BJ (cell line): ENCODE measurements around the gene CNPY4. TPM values are rescaled to one million over a fixed set of nuclear protein-coding genes. Genes with fewer than 3 reads are reported as not detected.

Experiments
- CTCF ChIA-PET: fragments of 350-600 bp; formaldehyde crosslinking; extraction: SDS; loops from one replicate; lab custom pipeline; 2021; ENCODE audit warnings: antibody characterized with exemption, inconsistent platforms; lab: Yijun Ruan, JAX
- POLR2A ChIA-PET: fragments of 300-600 bp; sonication (Branson Sonifier 250); formaldehyde crosslinking; extraction: SDS; loops from one replicate; lab custom pipeline; 2021; ENCODE audit warnings: antibody characterized with exemption; lab: Charles Lee
- DNase-seq: peaks from one replicate; pipeline ENCODE4 v3.0.0-alpha.2; 2011; ENCODE audit warnings: low read depth
- H3K27me3 ChIP-seq: 2 replicates; pipeline ENCODE4 v1.6.0; 2011; ENCODE audit warnings: low read length; ENCODE audit not compliant: control insufficient read depth, insufficient read depth
- H3K36me3 ChIP-seq: 2 replicates; pipeline ENCODE4 v1.5.1; 2011; ENCODE audit warnings: low read length; ENCODE audit not compliant: control insufficient read depth, insufficient read depth
- H3K4me3 ChIP-seq: 2 replicates; pipeline ENCODE4 v1.5.1; 2011; ENCODE audit warnings: low read depth, mild to moderate bottlenecking, control low read depth, low read length
- polyA plus RNA-seq: library from polyadenylated mRNA; depleted of rRNA; stranded (reverse); fragments of >200 nt; gene quantifications from 2 replicates; pipeline ENCODE4 v1.2.3, GENCODE V29; 2011
- TF ChIP-seq, protein P1 (sequence below): IDR thresholded peaks from 2 replicates; pipeline ENCODE4 v1.5.1; 2011; ENCODE audit warnings: low read depth, mild to moderate bottlenecking, control low read depth, inconsistent platforms, low read length, moderate library complexity; ENCODE audit not compliant: insufficient read depth

Gene CNPY4
- polyA plus RNA-seq, 1 experiment: 20.9 TPM

GRCh38 chr7:100124301-100125230, 5.1 kb downstream of the CNPY4 start:
- ChIA-PET CTCF (interaction anchor here (0.6 to 2.1 kb wide), 8 partner anchors 9 to 283 kb away, joined by 3 to 7 read pairs (median 3); no protein-coding TSS in a partner anchor), POLR2A (no interaction called here)
- TF ChIP-seq, protein P1, sequence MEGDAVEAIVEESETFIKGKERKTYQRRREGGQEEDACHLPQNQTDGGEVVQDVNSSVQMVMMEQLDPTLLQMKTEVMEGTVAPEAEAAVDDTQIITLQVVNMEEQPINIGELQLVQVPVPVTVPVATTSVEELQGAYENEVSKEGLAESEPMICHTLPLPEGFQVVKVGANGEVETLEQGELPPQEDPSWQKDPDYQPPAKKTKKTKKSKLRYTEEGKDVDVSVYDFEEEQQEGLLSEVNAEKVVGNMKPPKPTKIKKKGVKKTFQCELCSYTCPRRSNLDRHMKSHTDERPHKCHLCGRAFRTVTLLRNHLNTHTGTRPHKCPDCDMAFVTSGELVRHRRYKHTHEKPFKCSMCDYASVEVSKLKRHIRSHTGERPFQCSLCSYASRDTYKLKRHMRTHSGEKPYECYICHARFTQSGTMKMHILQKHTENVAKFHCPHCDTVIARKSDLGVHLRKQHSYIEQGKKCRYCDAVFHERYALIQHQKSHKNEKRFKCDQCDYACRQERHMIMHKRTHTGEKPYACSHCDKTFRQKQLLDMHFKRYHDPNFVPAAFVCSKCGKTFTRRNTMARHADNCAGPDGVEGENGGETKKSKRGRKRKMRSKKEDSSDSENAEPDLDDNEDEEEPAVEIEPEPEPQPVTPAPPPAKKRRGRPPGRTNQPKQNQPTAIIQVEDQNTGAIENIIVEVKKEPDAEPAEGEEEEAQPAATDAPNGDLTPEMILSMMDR: no peak

GRCh38 chr7:100126239-100126930, 7.0 kb downstream of the CNPY4 start:
- TF ChIP-seq, protein P1: 0 out of 2 replicates have a peak, but pooled peaks have one; percentile 8
- CTCF ChIA-PET: interaction anchor here (0.5 to 0.8 kb wide), 3 partner anchors 17 to 147 kb away, joined by 3 to 4 read pairs (median 3); no protein-coding TSS in a partner anchor
- Histone ChIP-seq H3K4me3 (peak overlapping the region; percentile 77), H3K27me3 (no peaks in the 10 kb centered on the region), H3K36me3 (0 out of 2 replicates have a peak, but pooled peaks cover 2% of the 10 kb centered on the region)
- POLR2A ChIA-PET: interaction anchor here (0.6 to 0.8 kb wide), 2 partner anchors 11 to 23 kb away, joined by 3 to 4 read pairs; partner anchors contain the start of gene LAMTOR4
- no peak for DNase-seq

More at GRCh38 chr7:100124301-100125230, 5.1 kb downstream of the CNPY4 start:
- Histone ChIP-seq H3K36me3 (0 out of 2 replicates have a peak, but pooled peaks cover 2% of the 10 kb centered on the region), H3K4me3 (no peak overlapping the region), H3K27me3 (no peaks in the 10 kb centered on the region)
- no peak for DNase-seq

GRCh38 chr7:100126931-100127865, 7.8 kb downstream of the CNPY4 start, which contains the start of gene MBLAC1:
TSS of gene MBLAC1 (plus strand) at chr7:100126967. CDS start at chr7:100127396, 429 bp downstream.
- peak; percentile 26 for DNase-seq
- Histone ChIP-seq H3K27me3 (no peaks in the 10 kb centered on the region), H3K36me3 (0 out of 2 replicates have a peak, but pooled peaks cover under 1% of the 10 kb centered on the region), H3K4me3 (peak within 1 kb of the TSS; percentile 77)
- POLR2A ChIA-PET: interaction anchor here (0.6 to 0.8 kb wide), 2 partner anchors 12 to 22 kb away, joined by 3 to 4 read pairs; partner anchors contain the start of gene LAMTOR4
- CTCF ChIA-PET: interaction anchor here (0.5 to 9.6 kb wide), 6 partner anchors 17 to 148 kb away, joined by 3 to 147 read pairs (median 4); partner anchors contain the start of gene PVRIG
- TF ChIP-seq, protein P1: 0 out of 2 replicates have a peak, but pooled peaks have one; percentile 1

DNA sequence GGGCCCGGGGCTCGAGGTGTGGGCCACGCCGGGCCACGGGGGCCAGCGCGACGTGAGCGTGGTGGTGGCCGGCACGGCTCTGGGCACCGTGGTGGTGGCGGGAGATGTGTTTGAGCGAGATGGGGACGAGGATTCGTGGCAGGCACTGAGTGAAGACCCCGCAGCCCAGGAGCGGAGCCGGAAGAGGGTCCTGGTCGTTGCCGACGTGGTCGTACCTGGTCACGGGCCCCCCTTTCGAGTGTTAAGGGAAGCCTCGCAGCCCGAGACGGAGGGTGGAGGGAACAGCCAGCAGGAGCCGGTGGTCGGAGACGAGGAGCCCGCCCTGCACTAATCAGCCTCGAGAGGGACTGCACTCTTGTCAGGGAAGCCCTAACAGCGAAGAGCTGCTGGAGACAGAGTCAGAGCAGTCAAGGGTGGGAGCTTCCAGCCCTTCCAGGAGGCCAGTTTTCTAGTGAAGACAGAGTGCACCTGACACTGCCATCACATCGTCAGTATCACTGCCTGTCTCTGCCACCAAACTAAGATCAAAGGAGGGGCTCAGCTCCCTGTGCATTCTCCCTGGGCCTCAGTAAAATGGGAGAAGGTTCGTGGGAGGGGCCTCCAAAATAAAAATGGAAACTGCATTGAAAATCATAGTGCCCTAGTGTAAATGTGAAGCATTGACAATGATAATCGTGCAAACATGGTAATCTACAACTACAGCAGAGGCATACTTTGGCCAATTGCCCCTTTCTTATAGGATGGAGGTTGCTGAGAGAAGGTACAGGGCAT, 8.6 kb downstream of the CNPY4 start:
- ChIA-PET CTCF (interaction anchor here (0.6 to 9.6 kb wide), 7 partner anchors 14 to 333 kb away, joined by 3 to 147 read pairs (median 4); partner anchors contain the start of gene PVRIG), POLR2A (no interaction called here)
- Histone ChIP-seq H3K4me3 (peak overlapping the region; percentile 77), H3K27me3 (no peaks in the 10 kb centered on the region), H3K36me3 (no peaks in the 10 kb centered on the region)
- TF ChIP-seq, protein P1: 0 out of 2 replicates have a peak, but pooled peaks have one; percentile 0
- DNase-seq: no peak
